ENCODE measurements around the gene ARPC3.
A peak's percentile ranks its signal among the peaks of the same experiment; 100 is the strongest.

Gene ARPC3

GRCh38 chr12:110403976-110404682 lies 46.0 kb downstream of the ARPC3 start:
- H3F3A ChIP-seq (ENCODE audit: insufficient read depth), result no peaks in the 10 kb centered on the region
- peak overlapping the region; percentile 96 for H2AFZ ChIP-seq (ENCODE audit: low read depth, low read length, severe bottlenecking)
- peak overlapping the region; percentile 90 for H3K27ac ChIP-seq (ENCODE audit: low read depth, low read length)
- H3K9me2 ChIP-seq (replicated peaks; ENCODE audit: insufficient read depth, low read length), result no peaks in the 10 kb centered on the region
- H3K79me2 ChIP-seq (ENCODE audit: insufficient read depth, low read length), result peaks cover 44% of the 10 kb centered on the region
- H3K27me3 ChIP-seq (ENCODE audit: low read length), result no peaks in the 10 kb centered on the region
- TF ChIP-seq EZH2phosphoT487 (conservative IDR thresholded peaks at IDR 0.05; ENCODE audit: low read length), result no peak
- no peak for TF ChIP-seq CTCF (IDR thresholded peaks at IDR 0.05; ENCODE audit: insufficient read depth, low read length, poor library complexity, severe bottlenecking)
- H4K20me1 ChIP-seq (ENCODE audit: low read depth, low read length), result no peaks in the 10 kb centered on the region
- H3K36me3 ChIP-seq (ENCODE audit: low read length), result peaks cover 3% of the 10 kb centered on the region; the same call in 1 of the 2 replicates
- H3K4me3 ChIP-seq (ENCODE audit: insufficient read depth, low read length, poor library complexity, severe bottlenecking), result peak overlapping the region; percentile 87
- H3K9me3 ChIP-seq (ENCODE audit: insufficient read depth, low read length), result no peaks in the 10 kb centered on the region
- H3K4me2 ChIP-seq (ENCODE audit: low read depth, low read length, poor library complexity, severe bottlenecking), result peak overlapping the region; percentile 85
- H3K9ac ChIP-seq (ENCODE audit: low read length), result peak overlapping the region; percentile 90

DNA sequence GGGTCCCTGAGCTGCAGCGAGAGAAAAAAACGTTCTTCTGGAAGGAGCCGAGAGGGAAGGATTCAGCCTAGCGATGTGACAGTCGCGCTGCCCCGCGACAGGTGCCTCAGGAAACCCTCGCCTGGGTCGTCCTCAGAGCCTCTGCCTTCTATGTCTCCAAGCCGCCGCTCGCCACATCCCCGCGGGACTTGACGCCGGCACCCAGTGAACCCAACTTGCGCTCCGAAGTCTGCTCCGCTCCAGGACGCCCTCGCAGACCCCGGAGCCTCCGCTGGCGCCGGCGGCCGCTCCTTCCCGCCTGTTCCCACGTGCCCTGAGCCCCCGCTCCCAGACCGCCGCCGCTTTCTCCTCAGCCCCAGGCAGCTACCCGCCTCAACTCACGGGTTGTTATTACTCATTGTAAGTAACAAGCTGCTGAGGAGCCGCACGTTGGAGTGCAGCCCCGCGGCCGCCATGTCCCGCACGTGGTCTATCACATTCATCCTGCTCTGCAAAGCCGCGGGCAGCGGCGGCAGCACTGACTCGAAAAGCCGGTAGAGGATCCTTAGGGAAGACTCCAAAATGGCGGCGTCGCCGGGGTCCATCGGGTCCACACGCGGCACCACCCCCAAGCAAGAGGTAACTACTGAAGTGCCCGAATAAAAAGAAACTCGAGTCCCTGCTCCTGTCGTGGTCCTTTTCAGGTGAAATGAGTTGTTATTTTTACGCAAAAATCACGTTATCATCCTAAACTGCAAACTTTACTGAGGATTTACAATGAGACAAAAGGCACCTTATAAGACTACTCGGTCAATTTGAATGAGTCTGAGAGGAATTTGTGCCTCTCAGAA lies 46.8 kb downstream of the ARPC3 start, which contains the start of gene ANAPC7:
TSS of gene ANAPC7 (minus strand) at position 563 of the 830 bp plus-strand sequence. CDS start at position 482, 81 bp downstream.
- Histone ChIP-seq H3K27ac (ENCODE audit: low read depth, low read length) (peak within 1 kb of the TSS; percentile 90), H3K79me2 (ENCODE audit: insufficient read depth, low read length) (peaks cover 50% of the 10 kb centered on the region), H3F3A (ENCODE audit: insufficient read depth) (no peaks in the 10 kb centered on the region), H3K36me3 (ENCODE audit: low read length) (peaks cover 3% of the 10 kb centered on the region; the same call in 1 of the 2 replicates), H3K4me3 (ENCODE audit: insufficient read depth, low read length, poor library complexity, severe bottlenecking) (peak within 1 kb of the TSS; percentile 87), H3K27me3 (ENCODE audit: low read length) (no peaks in the 10 kb centered on the region), H4K20me1 (ENCODE audit: low read depth, low read length) (no peaks in the 10 kb centered on the region), H3K9me3 (ENCODE audit: insufficient read depth, low read length) (no peaks in the 10 kb centered on the region), H3K9ac (ENCODE audit: low read length) (peak within 1 kb of the TSS; percentile 90), H3K9me2 (replicated peaks; ENCODE audit: insufficient read depth, low read length) (no peaks in the 10 kb centered on the region), H2AFZ (ENCODE audit: low read depth, low read length, severe bottlenecking) (peak within 1 kb of the TSS; percentile 96), H3K4me2 (ENCODE audit: low read depth, low read length, poor library complexity, severe bottlenecking) (peak within 1 kb of the TSS; percentile 85)
- no peak for TF ChIP-seq EZH2phosphoT487 (conservative IDR thresholded peaks at IDR 0.05; ENCODE audit: low read length)
- no peak for TF ChIP-seq CTCF (IDR thresholded peaks at IDR 0.05; ENCODE audit: insufficient read depth, low read length, poor library complexity, severe bottlenecking)
